ENCODE data around the gene PTPRN2. TPM values are rescaled to one million over a fixed set of nuclear protein-coding genes. Genes with fewer than 3 reads are reported as not detected.

Gene PTPRN2
- total and polyA plus RNA-seq, 2 experiments from 2014 or later, result 0.28 TPM; not detected in 1

- no peaks in the 10 kb centered on the region for H3K9me3 ChIP-seq (ENCODE audit: low read depth)
- no peak for TF ChIP-seq CTCF (IDR thresholded peaks at IDR 0.05; ENCODE audit: low read depth, low read length)
- no peak for DNase-seq (ENCODE audit: low read depth in 1 of 2, low spot score in 1 of 2)
Observed at GRCh38 chr7:158450476-158451124, 137.0 kb downstream of the PTPRN2 start.

GRCh38 chr7:158449942-158450341 is 137.7 kb downstream of the PTPRN2 start:
- Histone ChIP-seq H3K4me3 (no peak overlapping the region), H3K27me3 (peaks cover 3% of the 10 kb centered on the region), H3K27ac (no peak overlapping the region), H3K36me3 (no peaks in the 10 kb centered on the region), H3K9me3 (ENCODE audit: low read depth) (no peaks in the 10 kb centered on the region), H3K4me1 (ENCODE audit: low read depth) (no peaks in the 10 kb centered on the region)
- DNase-seq (ENCODE audit: low read depth in 1 of 2, low spot score in 1 of 2), result no peak
- TF ChIP-seq CTCF (IDR thresholded peaks at IDR 0.05; ENCODE audit: low read depth, low read length), result no peak

More at GRCh38 chr7:158450476-158451124, 137.0 kb downstream of the PTPRN2 start:
- Histone ChIP-seq H3K4me3 (no peak overlapping the region), H3K27ac (no peak overlapping the region), H3K4me1 (ENCODE audit: low read depth) (no peaks in the 10 kb centered on the region), H3K36me3 (no peaks in the 10 kb centered on the region), H3K27me3 (peaks cover 3% of the 10 kb centered on the region)

- H3K27me3 ChIP-seq, result peaks cover 3% of the 10 kb centered on the region
- H3K9me3 ChIP-seq (ENCODE audit: low read depth), result no peaks in the 10 kb centered on the region
- no peaks in the 10 kb centered on the region for H3K4me1 ChIP-seq (ENCODE audit: low read depth)
- H3K36me3 ChIP-seq, result no peaks in the 10 kb centered on the region
- no peak for DNase-seq (ENCODE audit: low read depth in 1 of 2, low spot score in 1 of 2)
- H3K4me3 ChIP-seq, result no peak overlapping the region
- no peak overlapping the region for H3K27ac ChIP-seq
- TF ChIP-seq CTCF (IDR thresholded peaks at IDR 0.05; ENCODE audit: low read depth, low read length), result no peak
Observed at GRCh38 chr7:158449266-158449665, 138.4 kb downstream of the PTPRN2 start.

- Histone ChIP-seq H3K4me3 (no peak overlapping the region), H3K9me3 (ENCODE audit: low read depth) (no peaks in the 10 kb centered on the region), H3K36me3 (no peaks in the 10 kb centered on the region), H3K27ac (no peak overlapping the region), H3K27me3 (peaks cover 3% of the 10 kb centered on the region), H3K4me1 (ENCODE audit: low read depth) (no peaks in the 10 kb centered on the region)
- TF ChIP-seq CTCF (IDR thresholded peaks at IDR 0.05; ENCODE audit: low read depth, low read length), result no peak
- DNase-seq (ENCODE audit: low read depth in 1 of 2, low spot score in 1 of 2), result no peak
Observed at GRCh38 chr7:158448430-158449100, 139.1 kb downstream of the PTPRN2 start.

- Histone ChIP-seq H3K4me3 (no peak overlapping the region), H3K9me3 (ENCODE audit: low read depth) (no peaks in the 10 kb centered on the region), H3K27ac (no peak overlapping the region), H3K27me3 (peaks cover 3% of the 10 kb centered on the region), H3K4me1 (ENCODE audit: low read depth) (no peaks in the 10 kb centered on the region), H3K36me3 (no peaks in the 10 kb centered on the region)
- DNase-seq (ENCODE audit: low read depth in 1 of 2, low spot score in 1 of 2), result no peak
- TF ChIP-seq CTCF (IDR thresholded peaks at IDR 0.05; ENCODE audit: low read depth, low read length), result no peak
Observed at GRCh38 chr7:158447506-158448171, 140.0 kb downstream of the PTPRN2 start.

All from cardiac muscle cell (in vitro differentiated cells and primary cell).